Measurements from ENCODE around the gene PXDN.
"Not testable (repeated sequence)": the region's sequence is repeated elsewhere in the genome, so short reads cannot be mapped to it uniquely, and the experiment has no call there.

PXDN gene

DNA sequence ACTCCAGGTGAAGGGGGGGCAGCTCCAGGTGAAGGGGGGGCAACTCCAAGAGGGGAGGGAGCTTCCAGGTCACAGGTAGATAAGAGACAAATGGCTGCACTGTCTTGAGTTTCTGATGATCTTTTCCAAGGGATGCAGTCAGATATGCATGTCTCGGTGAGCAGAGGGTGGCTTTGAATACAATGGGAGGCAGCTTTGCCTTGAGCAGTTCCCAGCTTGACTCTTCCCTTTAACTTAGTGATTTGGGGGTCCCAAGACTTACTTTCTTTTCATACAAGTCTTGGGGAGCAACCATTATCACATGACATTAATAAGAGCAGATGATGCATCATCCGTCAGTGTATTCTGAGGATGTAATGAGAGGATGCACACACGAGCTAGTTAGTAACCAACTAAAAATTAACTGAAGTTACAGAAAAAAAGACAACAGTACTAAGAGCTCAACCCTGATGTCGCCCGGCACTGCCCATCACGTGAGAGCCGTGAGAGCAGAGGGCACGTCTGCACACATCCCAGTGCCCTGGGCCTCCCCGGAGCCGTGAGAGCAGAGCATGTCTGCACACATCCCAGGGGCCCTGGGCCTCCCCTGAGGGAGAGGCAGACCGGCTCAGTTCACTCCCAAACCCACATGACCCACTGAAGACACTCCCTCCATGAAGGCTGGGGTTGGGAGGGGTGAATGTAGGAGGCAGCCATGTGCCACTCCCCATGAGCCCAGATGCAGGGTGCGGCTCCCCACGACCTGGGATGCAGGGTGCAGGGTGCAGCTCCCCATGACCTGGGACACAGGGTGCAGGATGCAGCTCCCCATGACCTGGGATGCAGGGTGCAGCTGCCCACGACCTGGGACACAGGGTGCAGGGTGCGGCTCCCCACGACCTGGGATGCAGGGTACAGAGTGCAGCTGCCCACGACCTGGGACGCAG is 39.4 kb downstream of the PXDN start:
- no peak for DNase-seq (ENCODE audit: low read depth)

- DNase-seq (ENCODE audit: low read depth) = no peak
Observed at GRCh38 chr2:1702186-1702565, 42.1 kb downstream of the PXDN start.

- DNase-seq (ENCODE audit: low read depth) = no peak
Observed at GRCh38 chr2:1701556-1702185, 42.6 kb downstream of the PXDN start.

GRCh38 chr2:1701020-1701419 is 43.3 kb downstream of the PXDN start:
- no peak for DNase-seq (ENCODE audit: low read depth)

GRCh38 chr2:1700427-1700826 is 43.9 kb downstream of the PXDN start:
- DNase-seq (ENCODE audit: low read depth) = not testable (repeated sequence)

- no peak for DNase-seq (ENCODE audit: low read depth)
Observed at GRCh38 chr2:1698188-1698945, 45.9 kb downstream of the PXDN start.

DNA sequence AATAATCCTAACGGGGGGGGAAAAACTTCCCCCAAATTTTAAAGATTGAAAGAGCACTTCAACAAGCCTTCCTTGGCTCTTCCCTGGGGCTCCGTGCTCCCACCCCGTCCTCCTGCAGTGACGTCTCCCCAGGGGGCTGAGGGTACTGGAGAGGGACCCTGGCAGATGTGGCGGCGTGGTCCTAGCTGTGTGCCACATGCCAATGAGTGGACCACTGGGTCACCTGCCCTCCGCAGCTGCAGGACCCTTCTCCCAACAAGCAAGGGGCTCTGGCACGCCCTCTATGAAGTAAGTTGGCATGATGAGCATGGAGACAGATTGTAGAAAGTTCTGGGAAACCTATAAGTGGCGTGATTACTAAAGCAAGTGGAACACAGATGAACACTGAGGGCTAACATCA is 46.7 kb downstream of the PXDN start:
- no peak for DNase-seq (ENCODE audit: low read depth)

DNA sequence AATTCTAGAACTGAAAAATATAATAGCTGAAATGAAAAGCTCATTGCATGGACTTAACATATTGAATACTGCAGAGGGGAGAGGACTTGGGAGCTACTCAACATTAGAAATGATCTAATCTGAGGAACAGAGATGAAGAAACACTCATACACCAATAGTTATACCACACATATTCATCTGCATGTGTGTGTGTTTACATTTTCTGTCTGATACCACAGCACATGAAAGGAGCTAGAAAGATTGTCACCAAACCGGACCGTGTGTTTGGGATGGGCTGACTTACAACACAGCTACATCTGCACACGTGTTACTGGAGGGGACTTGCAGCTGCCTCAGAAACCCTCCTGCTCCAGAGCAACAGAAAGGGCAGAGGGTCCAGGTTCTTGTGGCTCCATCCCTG is 47.8 kb downstream of the PXDN start:
- DNase-seq (ENCODE audit: low read depth) = no peak

GRCh38 chr2:1694371-1695271 is 49.7 kb downstream of the PXDN start:
- DNase-seq (ENCODE audit: low read depth) = no peak

GRCh38 chr2:1693723-1694122 is 50.6 kb downstream of the PXDN start:
- DNase-seq (ENCODE audit: low read depth) = no peak

DNA sequence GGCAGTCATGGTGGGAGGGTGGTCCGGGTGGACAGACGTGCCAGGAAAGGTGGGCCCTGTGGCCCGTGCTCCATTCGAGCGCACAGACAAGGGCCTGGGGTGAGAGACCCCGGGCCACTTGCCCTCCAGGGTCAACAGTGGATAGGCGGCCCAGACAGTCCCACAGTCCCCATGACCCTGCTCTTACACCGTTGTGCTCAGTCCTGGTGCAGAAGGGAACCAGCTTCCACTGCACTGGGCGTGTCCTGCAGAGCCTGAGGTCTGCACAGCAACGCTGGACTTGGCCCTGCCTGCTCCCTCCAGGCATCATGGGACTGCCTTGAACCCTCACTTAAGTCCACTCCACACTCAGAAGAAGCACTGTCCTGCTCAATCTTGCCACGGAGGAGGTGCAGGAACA is 52.0 kb downstream of the PXDN start:
- no peak for DNase-seq (ENCODE audit: low read depth)

DNA sequence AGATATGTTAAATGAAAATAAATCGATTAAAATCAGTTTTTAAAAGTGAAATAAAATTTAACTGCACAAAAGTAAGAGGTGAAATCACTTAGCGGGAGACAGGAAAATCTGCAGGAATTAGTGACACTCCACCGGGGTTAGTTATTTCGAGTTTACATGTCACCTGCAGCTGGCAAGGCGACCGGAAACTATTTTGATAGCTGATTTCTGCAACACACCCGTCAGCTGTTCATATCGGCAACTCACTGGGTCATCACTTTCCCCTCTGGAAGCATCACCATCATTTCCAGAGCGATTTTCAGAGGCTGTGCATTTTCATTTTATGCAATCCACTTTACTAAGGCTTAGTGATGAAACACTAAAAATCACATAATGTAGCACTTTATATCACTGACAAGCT is 52.9 kb downstream of the PXDN start:
- no peak for DNase-seq (ENCODE audit: low read depth)

DNA sequence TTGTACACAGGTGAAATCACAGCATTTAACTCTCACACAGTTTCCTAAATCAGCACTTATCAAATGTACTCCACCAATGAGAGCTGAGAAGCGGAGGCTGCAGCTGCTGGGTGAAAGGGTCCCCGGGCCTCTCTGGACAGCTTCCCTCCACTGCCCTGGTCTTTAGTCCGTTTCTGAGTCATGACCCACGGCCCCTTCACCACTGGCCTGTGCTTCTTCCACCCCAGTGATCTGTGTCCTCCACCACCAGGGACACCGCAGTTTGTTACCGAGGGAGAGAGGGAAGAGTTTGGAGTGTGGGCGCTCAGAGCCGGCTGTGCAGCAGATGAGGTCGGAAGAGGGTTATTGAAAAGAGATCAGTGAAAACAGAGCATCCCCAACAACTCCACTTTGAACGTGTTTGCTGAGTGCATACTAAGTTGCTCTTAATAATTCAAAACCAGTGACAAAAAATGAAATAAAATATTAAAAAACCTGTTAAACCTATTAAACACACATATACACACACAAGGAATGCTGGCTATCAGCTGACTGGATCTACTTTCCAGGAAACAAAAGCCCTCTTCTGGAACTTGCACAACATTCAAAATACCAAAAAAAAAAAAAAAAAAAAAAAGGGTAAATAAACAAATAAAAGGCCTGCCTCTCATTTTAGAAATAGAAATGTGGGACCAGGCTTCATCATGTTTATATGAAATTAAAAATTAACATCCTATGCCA is 54.1 kb downstream of the PXDN start:
- no peak for DNase-seq (ENCODE audit: low read depth)

GRCh38 chr2:1688859-1689258 is 55.5 kb downstream of the PXDN start:
- DNase-seq (ENCODE audit: low read depth) = no peak

DNA sequence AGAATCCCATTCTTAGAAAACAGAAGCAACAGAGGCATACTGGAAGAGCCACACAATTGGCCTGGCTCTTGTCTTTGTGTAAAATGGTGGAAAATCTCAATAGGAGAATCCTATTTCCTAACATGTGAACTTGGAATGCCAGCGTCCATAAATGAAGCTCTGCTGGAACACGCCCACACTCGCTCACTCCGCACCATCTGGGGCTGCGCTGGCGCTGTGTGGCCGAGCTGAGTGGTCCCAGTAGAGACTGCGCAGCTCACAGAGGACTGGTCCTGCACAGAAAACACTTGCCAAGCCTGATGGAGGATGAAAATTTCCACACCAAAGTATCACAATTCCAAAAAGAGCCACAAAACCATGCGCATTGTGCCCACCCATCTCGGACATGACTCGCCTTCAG is 56.2 kb downstream of the PXDN start:
- DNase-seq (ENCODE audit: low read depth) = no peak

DNA sequence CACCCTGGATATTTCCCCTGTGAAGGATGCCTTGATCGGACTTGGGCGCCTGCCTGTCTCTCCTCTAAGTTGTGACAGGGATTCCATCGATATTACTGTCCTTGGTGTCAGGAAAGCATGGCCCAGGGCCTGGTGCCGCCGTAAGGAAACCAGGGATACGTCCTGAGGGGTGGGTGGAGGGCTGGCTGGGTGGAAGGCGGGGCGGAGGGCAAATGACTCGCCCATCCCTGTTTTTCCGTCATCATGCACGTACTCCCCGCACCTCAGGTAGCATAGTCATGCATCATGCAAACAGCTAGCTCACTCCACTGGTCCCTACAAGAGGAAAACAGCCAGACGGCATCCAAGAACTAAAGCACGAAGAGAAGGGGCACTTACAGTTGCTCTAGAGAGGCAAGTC is 57.1 kb downstream of the PXDN start:
- no peak for DNase-seq (ENCODE audit: low read depth)

DNA sequence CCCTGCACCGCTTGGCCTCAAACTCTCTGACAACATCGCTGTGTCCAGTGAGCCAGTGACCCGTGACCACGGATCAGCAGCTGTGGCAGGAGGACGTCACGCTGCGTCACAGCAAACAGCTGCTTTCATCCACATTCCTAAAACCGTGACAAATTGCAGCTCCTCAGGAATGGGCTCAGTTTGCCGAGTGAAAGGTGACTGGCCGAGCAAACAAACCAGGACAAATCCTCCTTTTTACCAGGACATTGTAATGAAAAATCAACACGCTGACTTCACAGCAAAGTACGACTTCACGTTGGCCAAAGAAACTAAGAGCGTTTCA is 57.6 kb downstream of the PXDN start:
- no peak for DNase-seq (ENCODE audit: low read depth)

DNA sequence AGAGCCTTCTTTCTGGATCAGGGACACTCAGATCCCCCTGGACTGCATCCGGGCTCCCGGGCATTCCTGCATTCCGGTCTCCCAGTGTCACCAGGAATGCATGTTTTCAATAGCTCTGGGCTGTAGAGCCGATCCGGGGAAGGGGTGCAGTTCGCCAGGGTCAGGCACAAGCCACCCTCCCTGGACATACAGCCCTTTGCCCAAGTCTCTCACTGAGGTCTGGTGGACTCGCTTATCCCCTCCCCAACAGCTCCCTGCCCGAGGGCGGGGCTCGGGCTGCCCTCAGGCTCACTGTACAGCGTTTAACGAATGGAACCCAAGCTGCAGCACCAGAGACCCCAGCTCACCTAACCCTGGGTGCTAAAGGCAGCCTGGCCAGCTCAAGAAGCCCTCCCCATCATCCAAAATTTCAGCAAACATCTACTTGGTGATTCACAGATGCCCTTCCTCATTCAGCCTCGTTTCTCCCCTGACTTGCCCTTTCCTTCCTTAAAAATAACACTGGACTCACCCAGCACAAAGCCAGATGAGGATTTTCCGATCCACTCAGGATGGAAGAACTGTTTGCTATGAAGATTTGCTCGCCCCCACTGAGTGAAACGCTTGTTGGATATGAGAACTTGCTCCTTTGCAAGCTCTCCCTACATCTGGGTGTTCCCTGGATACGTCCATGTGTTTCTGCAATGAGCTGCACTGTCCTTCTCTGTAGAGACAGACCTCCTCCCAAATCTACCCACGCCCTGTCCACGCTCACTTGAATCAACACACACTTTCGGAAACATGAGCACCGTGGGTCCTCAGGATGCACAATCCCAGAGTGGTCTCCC is 58.1 kb downstream of the PXDN start:
- peak; percentile 51 for DNase-seq (ENCODE audit: low read depth)

- no peak for DNase-seq (ENCODE audit: low read depth)
Observed at GRCh38 chr2:1685078-1685956, 59.0 kb downstream of the PXDN start.

Data from HS-27A (cell line).